Measurements from ENCODE around the gene PHAF1.

The PHAF1 gene

GRCh38 chr16:67147437-67148140, 37.8 kb downstream of the PHAF1 start:
- DNase-seq (ENCODE audit: low read depth in 2 of 2) = no peak

- DNase-seq (ENCODE audit: low read depth in 2 of 2) = no peak
Observed at GRCh38 chr16:67148221-67148620, 38.5 kb downstream of the PHAF1 start.

GRCh38 chr16:67148656-67149275, 39.0 kb downstream of the PHAF1 start:
- no peak for DNase-seq (ENCODE audit: low read depth in 2 of 2)

GRCh38 chr16:67149276-67150046, 39.7 kb downstream of the PHAF1 start:
- DNase-seq (ENCODE audit: low read depth in 2 of 2) = no peak

- DNase-seq (ENCODE audit: low read depth in 2 of 2) = no peak
Observed at GRCh38 chr16:67150047-67150832, 40.5 kb downstream of the PHAF1 start.

GRCh38 chr16:67150833-67151396, 41.2 kb downstream of the PHAF1 start, which contains the start of gene B3GNT9:
TSS of gene B3GNT9 (minus strand) at chr16:67150998. CDS start at chr16:67150485, 513 bp downstream.
- no peak for DNase-seq (ENCODE audit: low read depth in 2 of 2)

GRCh38 chr16:67151431-67152097, 41.8 kb downstream of the PHAF1 start:
- no peak for DNase-seq (ENCODE audit: low read depth in 2 of 2)

- DNase-seq (ENCODE audit: low read depth in 2 of 2) = no peak
Observed at GRCh38 chr16:67154578-67155294, 45.0 kb downstream of the PHAF1 start.

- peak; percentile 50 to 56 for DNase-seq (ENCODE audit: low read depth in 2 of 2)
Observed at GRCh38 chr16:67155295-67156142, 45.8 kb downstream of the PHAF1 start.

GRCh38 chr16:67156143-67156844, 46.6 kb downstream of the PHAF1 start:
- no peak for DNase-seq (ENCODE audit: low read depth in 2 of 2)

GRCh38 chr16:67157106-67157748, 47.5 kb downstream of the PHAF1 start:
- DNase-seq (ENCODE audit: low read depth in 2 of 2) = no peak

- no peak for DNase-seq (ENCODE audit: low read depth in 2 of 2)
Observed at GRCh38 chr16:67157892-67158635, 48.3 kb downstream of the PHAF1 start.

- DNase-seq (ENCODE audit: low read depth in 2 of 2) = peak; percentile 37 to 68
Observed at GRCh38 chr16:67158637-67159600, 49.2 kb downstream of the PHAF1 start.

- no peak for DNase-seq (ENCODE audit: low read depth in 2 of 2)
Observed at GRCh38 chr16:67161595-67162058, 51.9 kb downstream of the PHAF1 start.

- no peak for DNase-seq (ENCODE audit: low read depth in 2 of 2)
Observed at GRCh38 chr16:67162506-67163163, 52.9 kb downstream of the PHAF1 start.

All from stimulated activated CD8-positive, alpha-beta memory T cell treated with anti-CD3 and anti-CD28 coated beads, Interleukin-7, amount 100 ng/mL, for 1 hour (primary cell).